ENCODE data around the gene CISD2. TPM values are rescaled to one million over a fixed set of nuclear protein-coding genes. Genes with fewer than 3 reads are reported as not detected.
"Not testable (repeated sequence)": the region's sequence is repeated elsewhere in the genome, so short reads cannot be mapped to it uniquely, and the experiment has no call there.

The CISD2 gene
- 38.3 and 47.0 TPM in 2 replicates for total RNA-seq

DNA sequence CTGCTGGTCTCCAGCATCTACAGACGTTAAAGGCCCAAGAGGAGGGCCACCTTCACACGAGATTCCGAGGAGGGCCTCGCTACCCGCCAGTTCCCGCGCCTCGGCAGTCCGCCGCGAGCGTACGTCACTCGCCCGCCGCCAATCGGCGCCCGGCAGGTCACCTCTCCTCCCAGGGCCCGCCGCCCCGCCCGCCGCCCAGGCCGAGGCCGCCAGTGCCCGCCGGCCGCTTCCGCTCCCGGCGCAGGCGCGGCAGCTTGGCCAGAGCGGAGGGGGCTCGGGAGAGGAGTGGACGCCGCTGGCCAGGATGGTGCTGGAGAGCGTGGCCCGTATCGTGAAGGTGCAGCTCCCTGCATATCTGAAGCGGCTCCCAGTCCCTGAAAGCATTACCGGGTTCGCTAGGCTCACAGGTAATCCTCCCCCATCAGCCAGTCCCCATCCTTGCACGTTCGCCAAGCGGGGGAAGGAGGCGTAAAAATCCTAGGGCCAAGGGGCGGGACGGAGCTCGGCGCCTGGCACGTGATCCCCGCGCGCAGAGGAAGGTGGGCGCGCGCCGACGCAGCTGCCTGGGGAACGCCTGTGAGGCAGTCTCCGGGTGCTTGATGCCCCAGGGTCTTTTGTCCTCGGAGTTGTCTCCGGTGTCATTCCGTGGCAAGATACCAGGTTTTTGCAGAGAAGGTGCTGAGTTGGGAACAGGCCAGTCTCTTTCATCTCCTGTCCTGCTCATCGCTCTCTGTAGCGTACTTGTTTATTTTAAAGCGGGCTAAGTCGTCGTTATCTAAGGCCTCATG is at the start of gene CISD2:
Gene CISD2, plus strand, starts transcription at position 212 of the 788 bp plus-strand sequence. Its CDS starts 93 bp downstream, at position 305.
- DNase-seq (ENCODE audit: low read depth, low spot score) = peak; percentile 63

DNA sequence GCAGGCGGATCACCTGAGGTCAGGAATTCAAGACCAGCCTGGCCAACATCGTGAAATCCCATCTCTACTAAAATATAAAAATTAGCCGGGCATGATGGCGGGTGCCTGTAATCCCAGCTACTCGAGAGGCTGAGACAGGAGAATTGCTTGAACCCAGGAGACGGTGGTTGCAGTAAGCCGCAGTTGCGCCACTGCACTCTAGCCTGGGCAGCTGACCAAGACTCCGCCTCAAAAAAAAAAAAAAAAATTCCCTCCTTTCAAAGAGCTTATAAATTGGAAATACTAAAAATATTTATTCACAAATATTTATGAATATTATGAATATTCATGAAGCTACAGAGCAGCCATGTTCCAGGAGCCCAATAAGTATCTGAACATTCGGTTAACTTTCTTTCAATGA is 49.7 kb upstream of the CISD2 start:
- not testable (repeated sequence) for DNase-seq (ENCODE audit: low read depth, low spot score)

GRCh38 chr4:102819588-102820365 is 49.0 kb upstream of the CISD2 start:
- DNase-seq (ENCODE audit: low read depth, low spot score) = no peak

- no peak for DNase-seq (ENCODE audit: low read depth, low spot score)
Measured at GRCh38 chr4:102823464-102823863, 45.3 kb upstream of the CISD2 start.

DNA sequence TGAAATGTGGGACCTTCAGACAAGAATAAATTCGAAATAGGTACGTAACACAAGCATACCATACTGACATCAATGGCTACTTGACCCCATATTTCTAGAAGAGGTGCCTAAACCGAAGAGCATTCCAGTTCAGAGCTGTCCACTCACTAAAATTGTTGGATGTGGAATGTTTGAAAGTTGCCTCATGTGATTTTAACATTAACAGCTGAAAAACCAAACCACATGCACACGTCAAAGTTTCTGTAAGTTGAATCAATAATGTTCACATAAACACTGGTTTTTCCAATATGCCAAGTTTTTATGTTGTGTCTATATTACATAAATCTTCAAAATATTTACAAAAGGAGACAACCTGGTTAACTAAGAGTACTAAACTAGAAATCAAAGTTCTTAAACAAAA is 44.9 kb upstream of the CISD2 start:
- DNase-seq (ENCODE audit: low read depth, low spot score) = no peak

DNA sequence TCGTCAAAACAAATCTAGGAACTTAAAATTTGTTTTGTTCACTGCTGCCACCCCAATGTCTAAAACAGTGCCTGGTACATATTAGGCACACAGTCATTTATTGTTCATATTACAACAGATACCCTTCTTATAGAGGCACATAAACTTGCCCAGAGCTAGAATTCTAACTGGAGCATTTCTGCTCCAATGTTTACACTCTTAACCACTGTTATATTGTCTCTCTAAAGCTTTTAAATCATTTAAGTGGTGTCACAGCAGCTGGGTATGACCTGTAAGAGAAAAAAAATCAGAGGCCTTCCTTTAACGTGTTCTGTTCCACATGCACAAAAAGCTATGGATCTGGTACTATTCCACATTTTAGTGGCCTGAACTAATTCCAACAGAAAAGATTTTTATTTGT is 44.4 kb upstream of the CISD2 start:
- no peak for DNase-seq (ENCODE audit: low read depth, low spot score)

DNA sequence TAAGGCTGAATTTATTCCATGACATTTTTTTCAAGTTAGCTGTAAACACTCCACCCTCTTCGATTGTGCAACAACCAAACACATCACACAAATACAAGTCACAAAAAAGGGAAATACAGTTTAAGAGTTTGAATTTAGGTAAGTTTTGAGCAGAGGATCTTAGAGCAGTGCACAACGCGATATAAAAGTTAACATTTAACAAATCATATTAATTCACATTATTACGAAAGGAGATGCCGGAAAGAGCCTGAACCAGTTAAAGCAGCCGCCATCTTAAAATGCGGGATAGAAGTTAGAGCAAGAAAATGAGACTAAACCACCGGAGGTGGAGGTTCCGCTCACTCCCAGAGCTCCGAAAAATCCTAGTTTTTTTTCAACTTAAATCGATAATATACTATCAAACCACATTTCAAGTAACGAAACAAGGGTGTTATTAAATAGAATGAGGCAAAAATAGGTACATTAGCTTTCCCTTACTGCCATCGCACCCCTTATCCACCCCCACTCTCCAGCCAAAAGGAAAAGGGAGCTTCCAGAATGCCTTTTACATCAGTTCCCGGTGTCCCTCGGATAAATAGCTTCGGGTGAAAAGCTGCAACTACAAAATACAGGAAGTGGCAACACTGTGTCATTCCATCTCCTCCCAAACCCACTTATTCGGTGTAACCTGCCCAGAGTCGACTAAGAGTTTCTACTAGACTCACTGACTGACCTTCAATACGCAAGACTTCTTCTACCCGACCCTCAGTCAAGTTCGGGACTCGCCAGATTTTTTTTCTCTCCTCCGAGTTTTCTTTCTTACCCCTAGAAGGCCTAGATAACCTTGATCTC is 43.3 kb upstream of the CISD2 start:
- no peak for DNase-seq (ENCODE audit: low read depth, low spot score)

GRCh38 chr4:102826105-102826889 is 42.5 kb upstream of the CISD2 start:
- no peak for DNase-seq (ENCODE audit: low read depth, low spot score)

DNA sequence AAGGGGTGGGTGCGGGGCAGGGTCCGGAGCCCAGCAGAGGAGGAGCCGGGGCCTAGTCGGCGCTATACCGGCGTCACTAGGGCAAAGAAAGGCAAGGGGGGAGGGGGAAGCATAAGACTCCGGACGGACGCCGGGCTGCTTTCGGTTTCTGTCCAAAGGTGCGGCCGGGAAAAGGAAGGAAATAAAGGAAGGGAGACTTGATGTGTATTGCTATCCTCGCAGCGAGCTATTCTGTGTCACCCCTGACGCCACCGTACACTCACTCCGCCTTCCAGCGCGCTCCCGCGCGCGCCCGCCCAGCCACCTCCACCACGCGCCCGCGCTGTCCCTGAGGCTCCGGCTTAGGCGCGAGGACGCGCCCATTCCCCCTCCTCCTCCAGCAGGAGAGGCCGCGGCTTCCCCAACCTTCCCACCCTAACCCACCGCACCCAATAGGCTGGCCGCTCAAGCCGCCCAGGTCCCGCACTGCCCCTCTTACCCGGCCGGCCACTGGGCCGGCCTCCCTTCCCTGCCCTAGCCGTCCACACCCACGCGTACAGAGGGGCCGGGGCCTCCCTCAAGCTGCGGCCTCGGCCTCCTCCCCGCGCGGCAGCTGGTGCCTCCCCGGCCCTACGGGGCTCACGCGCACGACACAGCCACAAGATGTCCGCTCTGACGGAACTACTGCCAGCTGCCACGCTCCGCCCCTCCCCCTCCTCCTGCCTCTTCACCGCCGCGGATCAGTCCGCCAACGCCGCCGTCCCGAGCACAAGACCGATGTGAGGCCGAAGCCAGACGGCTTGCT is 41.7 kb upstream of the CISD2 start, which contains the start of gene UBE2D3:
Gene UBE2D3, minus strand, starts transcription at position 662 of the 784 bp plus-strand sequence. CDS start 1,043 bp downstream, outside the sequence.
- DNase-seq (ENCODE audit: low read depth, low spot score) = peak; percentile 87

DNA sequence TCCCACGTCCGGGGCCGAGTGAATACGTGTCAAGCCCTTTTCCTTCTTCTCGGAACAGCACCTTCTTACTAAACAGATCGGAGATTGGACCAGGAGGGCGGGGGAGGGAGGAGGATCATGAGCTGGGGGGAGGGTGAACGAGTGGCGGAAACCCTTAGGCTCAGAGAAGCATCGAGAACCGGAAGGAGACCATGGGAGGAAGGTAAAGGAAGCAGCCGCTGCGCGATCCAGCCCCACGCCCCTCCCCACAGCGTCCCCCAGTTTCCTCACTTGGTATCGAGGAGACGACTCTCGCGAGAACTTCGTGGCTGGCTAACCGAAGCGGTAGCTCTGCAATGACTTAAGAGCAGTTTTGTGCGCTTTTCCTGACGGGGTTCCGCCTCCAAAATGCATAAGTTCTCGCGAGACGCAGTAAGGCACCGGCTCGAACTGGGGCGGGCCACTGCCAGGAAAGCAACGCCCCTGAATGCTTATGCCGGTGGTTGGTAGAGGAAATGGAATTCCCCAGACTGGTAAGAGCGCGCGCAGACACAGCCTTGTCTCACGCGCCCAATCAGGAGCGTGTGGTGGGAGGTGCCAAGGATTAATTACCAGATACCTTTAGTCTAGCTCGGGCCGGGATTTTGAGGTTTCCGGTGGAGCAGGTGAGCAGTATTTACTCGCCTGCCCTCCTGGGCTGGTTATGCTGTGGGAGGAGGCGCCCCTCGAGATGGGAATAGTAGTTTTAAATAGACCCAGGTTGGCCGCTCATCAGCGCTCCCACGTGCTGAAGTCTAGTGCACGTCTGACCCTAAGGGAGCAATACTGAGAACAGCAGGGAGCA is 40.9 kb upstream of the CISD2 start:
- peak; percentile 100 for DNase-seq (ENCODE audit: low read depth, low spot score)

DNA sequence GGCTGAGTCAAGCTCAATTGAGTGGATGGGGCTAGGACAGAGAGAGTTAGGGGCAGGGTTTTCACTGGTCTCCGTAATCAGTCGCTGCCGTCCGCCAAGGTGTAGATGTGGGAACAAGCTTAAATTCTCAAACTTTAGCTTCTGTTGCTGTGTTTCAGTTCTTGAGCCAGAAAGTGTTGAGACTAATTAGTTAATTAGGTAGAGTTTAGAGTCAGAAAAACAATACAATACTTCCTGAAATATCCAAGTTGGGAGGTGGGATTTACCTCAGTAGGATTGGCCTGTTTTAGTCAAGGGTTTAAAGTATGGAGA is 40.3 kb upstream of the CISD2 start:
- no peak for DNase-seq (ENCODE audit: low read depth, low spot score)

DNA sequence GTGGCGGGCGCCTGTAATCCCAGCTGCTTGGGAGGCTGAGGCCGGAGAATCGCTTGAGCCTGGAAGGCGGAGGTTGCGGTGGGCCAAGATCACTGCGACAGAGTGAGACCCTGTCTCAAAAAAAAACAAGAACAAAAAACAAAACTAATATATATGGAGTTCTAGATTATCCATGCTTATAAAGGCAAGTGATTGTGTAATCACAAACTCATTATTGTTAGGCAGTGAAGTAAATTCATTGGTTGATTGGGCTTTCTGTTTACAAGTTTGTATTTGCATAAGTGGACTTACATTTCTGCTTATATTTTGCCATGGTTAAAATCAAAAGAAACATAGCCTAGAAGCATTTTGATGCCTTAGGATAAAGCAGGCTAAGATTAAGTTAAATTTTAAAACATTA is 39.0 kb upstream of the CISD2 start:
- DNase-seq (ENCODE audit: low read depth, low spot score) = no peak

GRCh38 chr4:102832105-102832504 is 36.7 kb upstream of the CISD2 start:
- DNase-seq (ENCODE audit: low read depth, low spot score) = no peak

DNA sequence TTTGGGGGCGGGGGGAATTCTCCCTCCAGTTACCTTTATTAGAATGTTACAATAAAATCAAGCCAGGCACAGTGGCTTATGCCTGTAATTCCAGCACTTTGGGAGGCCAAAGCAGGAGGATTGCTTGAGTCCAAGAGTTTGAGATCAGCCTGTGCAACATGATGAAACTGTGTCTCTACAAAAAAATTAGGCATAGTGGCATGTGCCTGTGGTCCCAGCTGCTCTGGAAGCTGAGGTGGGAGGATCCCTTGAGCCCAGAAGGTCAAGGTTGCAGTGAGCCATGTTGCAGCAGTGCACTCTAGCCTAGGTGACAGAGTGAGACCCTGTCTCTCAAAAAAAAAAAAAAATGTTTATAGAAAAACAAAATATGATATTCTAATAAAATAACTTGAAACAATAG is 36.1 kb upstream of the CISD2 start:
- no peak for DNase-seq (ENCODE audit: low read depth, low spot score)

- no peak for DNase-seq (ENCODE audit: low read depth, low spot score)
Measured at GRCh38 chr4:102836596-102836995, 32.2 kb upstream of the CISD2 start.

DNA sequence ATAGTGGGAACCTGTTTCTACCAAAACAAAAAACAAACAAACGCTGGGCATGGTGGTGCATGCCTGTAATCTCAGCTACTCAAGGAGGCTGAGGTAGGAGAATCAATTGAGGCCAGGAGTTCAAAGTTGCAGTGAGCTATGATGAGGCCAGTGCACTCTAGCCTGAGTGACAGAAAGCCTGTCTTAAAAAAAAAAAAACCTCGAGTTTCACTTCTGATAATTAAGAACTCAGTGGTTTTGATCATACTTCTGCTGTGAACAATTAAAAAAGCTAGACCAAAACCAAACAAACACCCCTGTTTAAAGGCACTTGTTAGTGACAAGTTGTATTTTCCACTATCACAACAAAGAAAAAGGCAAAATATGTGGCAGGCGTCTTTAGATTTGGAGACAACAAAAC is 26.4 kb upstream of the CISD2 start:
- DNase-seq (ENCODE audit: low read depth, low spot score) = no peak

- DNase-seq (ENCODE audit: low read depth, low spot score) = no peak
Measured at GRCh38 chr4:102843273-102843672, 25.5 kb upstream of the CISD2 start.

DNA sequence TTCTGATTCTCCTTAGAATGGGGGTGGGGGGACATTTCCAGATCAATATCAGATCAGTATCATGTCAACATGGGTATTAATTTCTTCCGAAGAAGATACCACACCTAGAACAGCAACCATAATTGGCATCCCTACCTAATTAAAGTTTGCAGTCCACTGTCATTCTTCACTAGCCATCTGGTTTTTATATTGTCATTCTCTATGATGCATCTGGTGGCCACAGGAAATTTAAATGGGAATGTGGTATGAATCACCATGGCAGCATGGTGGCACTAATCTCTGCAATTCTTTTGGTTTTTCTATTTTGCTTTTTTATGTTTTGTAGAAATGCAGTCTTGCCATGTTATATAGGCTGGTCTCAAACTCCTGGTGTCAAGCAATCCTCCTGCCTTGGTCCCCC is 24.9 kb upstream of the CISD2 start:
- no peak for DNase-seq (ENCODE audit: low read depth, low spot score)

- DNase-seq (ENCODE audit: low read depth, low spot score) = no peak
Measured at GRCh38 chr4:102847687-102848086, 21.1 kb upstream of the CISD2 start.
